ENCODE measurements around the gene ATP5MG.

DNA sequence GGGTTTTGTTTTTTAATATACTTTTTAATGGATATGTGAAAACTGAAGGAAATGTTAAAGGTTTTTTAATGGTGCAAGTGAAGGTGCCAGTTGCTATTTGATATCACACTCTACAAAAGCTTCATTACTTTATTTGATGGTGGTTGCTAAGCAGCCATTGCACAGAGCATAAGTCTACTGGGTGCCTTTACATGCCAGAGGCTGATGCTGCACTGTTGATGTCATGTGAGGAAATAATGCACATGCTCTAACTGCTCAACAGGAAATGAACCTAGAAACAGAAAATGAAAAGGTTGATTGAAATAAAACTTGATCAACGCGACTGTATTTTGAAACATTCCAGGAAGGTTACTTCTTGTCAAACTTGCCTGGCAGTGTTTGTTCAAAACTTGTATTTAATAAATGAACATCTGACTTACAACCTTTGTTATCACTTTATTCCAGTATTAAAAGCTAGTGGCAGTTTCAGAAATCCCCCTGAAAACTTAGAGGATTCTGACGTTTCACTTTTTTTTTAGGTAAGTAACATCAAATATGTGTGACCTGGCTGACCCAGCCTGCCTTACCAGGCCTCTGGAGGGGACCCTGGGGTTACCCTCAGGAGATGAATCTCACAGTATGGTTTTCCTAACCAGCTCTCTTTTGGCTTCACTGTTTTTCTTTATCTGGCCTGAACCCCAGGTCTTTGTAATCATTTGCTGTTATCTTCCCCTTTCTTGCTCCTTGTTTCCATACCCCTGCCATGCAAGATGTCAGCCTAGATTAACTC, 2.4 kb upstream of the ATP5MG start:
- no peak for TF ChIP-seq SUZ12 (IDR thresholded peaks at IDR 0.05; ENCODE audit: low read length)
- TF ChIP-seq, protein P1, sequence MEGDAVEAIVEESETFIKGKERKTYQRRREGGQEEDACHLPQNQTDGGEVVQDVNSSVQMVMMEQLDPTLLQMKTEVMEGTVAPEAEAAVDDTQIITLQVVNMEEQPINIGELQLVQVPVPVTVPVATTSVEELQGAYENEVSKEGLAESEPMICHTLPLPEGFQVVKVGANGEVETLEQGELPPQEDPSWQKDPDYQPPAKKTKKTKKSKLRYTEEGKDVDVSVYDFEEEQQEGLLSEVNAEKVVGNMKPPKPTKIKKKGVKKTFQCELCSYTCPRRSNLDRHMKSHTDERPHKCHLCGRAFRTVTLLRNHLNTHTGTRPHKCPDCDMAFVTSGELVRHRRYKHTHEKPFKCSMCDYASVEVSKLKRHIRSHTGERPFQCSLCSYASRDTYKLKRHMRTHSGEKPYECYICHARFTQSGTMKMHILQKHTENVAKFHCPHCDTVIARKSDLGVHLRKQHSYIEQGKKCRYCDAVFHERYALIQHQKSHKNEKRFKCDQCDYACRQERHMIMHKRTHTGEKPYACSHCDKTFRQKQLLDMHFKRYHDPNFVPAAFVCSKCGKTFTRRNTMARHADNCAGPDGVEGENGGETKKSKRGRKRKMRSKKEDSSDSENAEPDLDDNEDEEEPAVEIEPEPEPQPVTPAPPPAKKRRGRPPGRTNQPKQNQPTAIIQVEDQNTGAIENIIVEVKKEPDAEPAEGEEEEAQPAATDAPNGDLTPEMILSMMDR (IDR thresholded peaks at IDR 0.05; ENCODE audit: control extremely low read depth in 1 of 3, insufficient read depth in 1 of 3, low read depth in 1 of 3, low read length in 3 of 3): no peak
- TF ChIP-seq YY1 (IDR thresholded peaks at IDR 0.05; ENCODE audit: low read depth, low read length): no peak
- no peak for TF ChIP-seq EP300 (IDR thresholded peaks at IDR 0.05; ENCODE audit: borderline replicate concordance in 1 of 2, low read depth in 2 of 2, low read length in 2 of 2)
- no peak for TF ChIP-seq POLR2AphosphoS5 (IDR thresholded peaks at IDR 0.05; ENCODE audit: low read depth, low read length)
- TF ChIP-seq EZH2 (IDR thresholded peaks at IDR 0.05; ENCODE audit: low read depth, low read length, severe bottlenecking): no peak
- TF ChIP-seq MAFK (IDR thresholded peaks at IDR 0.05; ENCODE audit: low read depth, low read length): no peak
- TF ChIP-seq, protein P2, sequence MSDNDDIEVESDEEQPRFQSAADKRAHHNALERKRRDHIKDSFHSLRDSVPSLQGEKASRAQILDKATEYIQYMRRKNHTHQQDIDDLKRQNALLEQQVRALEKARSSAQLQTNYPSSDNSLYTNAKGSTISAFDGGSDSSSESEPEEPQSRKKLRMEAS (IDR thresholded peaks at IDR 0.05): no peak
- TF ChIP-seq RFX5 (IDR thresholded peaks at IDR 0.05; ENCODE audit: borderline replicate concordance, low read depth, low read length): no peak
- no peak for TF ChIP-seq CEBPB (IDR thresholded peaks at IDR 0.05; ENCODE audit: low read depth, low read length)
- no peak for TF ChIP-seq FOSL1 (IDR thresholded peaks at IDR 0.05; ENCODE audit: insufficient read depth, low read depth, low read length)
- TF ChIP-seq CHD1 (IDR thresholded peaks at IDR 0.05; ENCODE audit: low read depth, low read length): no peak
